HEK293 (cell line): ENCODE results near the gene POP7.

ENCODE experiments used
- BCL11A ChIP-seq: fragments of 450-650 bp; formaldehyde crosslinking; IDR thresholded peaks from 2 replicates; pipeline ENCODE4 v1.5.1; 2016; ENCODE audit warnings: low read depth, missing biosample characterization, missing genetic modification characterization
- GLI2 ChIP-seq: fragments of 450-650 bp; formaldehyde crosslinking; IDR thresholded peaks from 2 replicates; pipeline ENCODE4; 2017; ENCODE audit warnings: missing biosample characterization, missing genetic modification characterization, low read depth, borderline replicate concordance
- KLF7 ChIP-seq: fragments of 450-650 bp; formaldehyde crosslinking; IDR thresholded peaks from 2 replicates; pipeline ENCODE4 v1.5.1; 2016; ENCODE audit warnings: missing biosample characterization, missing genetic modification characterization, borderline replicate concordance
- MEIS1 ChIP-seq: sonication (generic); formaldehyde crosslinking; IDR thresholded peaks from 2 replicates; pipeline ENCODE4 v1.8.1; 2022; ENCODE audit warnings: missing genetic modification reagents, mild to moderate bottlenecking, borderline replicate concordance
- PRDM2 ChIP-seq: fragments of 450-650 bp; formaldehyde crosslinking; IDR thresholded peaks from 2 replicates; pipeline ENCODE4 v1.5.1; 2016; ENCODE audit warnings: missing biosample characterization, missing genetic modification characterization, borderline replicate concordance
- ZBTB17 ChIP-seq: fragments of 450-650 bp; formaldehyde crosslinking; IDR thresholded peaks from 2 replicates; pipeline ENCODE4 v1.5.1; 2016; ENCODE audit warnings: missing biosample characterization, missing genetic modification characterization
- ZFP37 ChIP-seq: fragments of 450-650 bp; formaldehyde crosslinking; IDR thresholded peaks from 2 replicates; pipeline ENCODE4 v1.5.1; 2016; ENCODE audit warnings: missing biosample characterization, missing genetic modification characterization
- ZNF169 ChIP-seq: fragments of 450-650 bp; formaldehyde crosslinking; IDR thresholded peaks from 2 replicates; pipeline ENCODE4 v1.5.1; 2016; ENCODE audit warnings: missing biosample characterization, missing genetic modification characterization
- ZNF174 ChIP-seq: fragments of 450-650 bp; formaldehyde crosslinking; IDR thresholded peaks from 2 replicates; pipeline ENCODE4 v1.5.0; 2017; ENCODE audit warnings: missing biosample characterization, mild to moderate bottlenecking, missing genetic modification characterization
- ZNF214 ChIP-seq: fragments of 450-650 bp; formaldehyde crosslinking; IDR thresholded peaks from 2 replicates; pipeline ENCODE4 v1.5.1; 2017; ENCODE audit warnings: missing biosample characterization, mild to moderate bottlenecking, missing genetic modification characterization, borderline replicate concordance
- ZNF24 ChIP-seq: fragments of 450-650 bp; formaldehyde crosslinking; IDR thresholded peaks from 2 replicates; pipeline ENCODE4 v1.5.1; 2016; ENCODE audit warnings: missing biosample characterization, missing genetic modification characterization
- ZNF311 ChIP-seq: fragments of 450-650 bp; formaldehyde crosslinking; IDR thresholded peaks from 2 replicates; pipeline ENCODE4 v1.5.1; 2017; ENCODE audit warnings: missing biosample characterization, missing genetic modification characterization, borderline replicate concordance
- ZNF426 ChIP-seq: fragments of 450-650 bp; formaldehyde crosslinking; IDR thresholded peaks from 2 replicates; pipeline ENCODE4 v1.5.1; 2017; ENCODE audit warnings: missing biosample characterization, missing genetic modification characterization, mild to moderate bottlenecking, inconsistent platforms, moderate library complexity
- ZNF48 ChIP-seq: fragments of 450-650 bp; formaldehyde crosslinking; IDR thresholded peaks from 2 replicates; pipeline ENCODE4 v1.5.1; 2016; ENCODE audit warnings: missing biosample characterization, missing genetic modification characterization
- ZNF518A ChIP-seq: fragments of 450-650 bp; formaldehyde crosslinking; conservative IDR thresholded peaks from 2 replicates; pipeline ENCODE4 v1.5.1; 2016; ENCODE audit warnings: low read depth, missing biosample characterization, missing genetic modification characterization
- ZNF555 ChIP-seq: fragments of 450-650 bp; formaldehyde crosslinking; conservative IDR thresholded peaks from 2 replicates; pipeline ENCODE4 v1.5.1; 2017; ENCODE audit warnings: missing biosample characterization, mild to moderate bottlenecking, missing genetic modification characterization, inconsistent platforms
- ZNF596 ChIP-seq: fragments of 450-650 bp; IDR thresholded peaks from 2 replicates; pipeline ENCODE4 v1.5.0; 2018; ENCODE audit warnings: missing biosample characterization, mild to moderate bottlenecking, missing genetic modification characterization, moderate library complexity
- ZNF645 ChIP-seq: fragments of 450-650 bp; formaldehyde crosslinking; IDR thresholded peaks from 2 replicates; pipeline ENCODE4; 2016; ENCODE audit warnings: missing biosample characterization, missing genetic modification characterization
- ZNF707 ChIP-seq: fragments of 450-650 bp; formaldehyde crosslinking; IDR thresholded peaks from 2 replicates; pipeline ENCODE4 v1.5.1; 2016; ENCODE audit warnings: missing biosample characterization, missing genetic modification characterization
- ZNF768 ChIP-seq: fragments of 450-650 bp; formaldehyde crosslinking; IDR thresholded peaks from 2 replicates; pipeline ENCODE4 v1.5.1; 2018; ENCODE audit warnings: missing biosample characterization, mild to moderate bottlenecking, missing genetic modification characterization
- ZSCAN23 ChIP-seq: fragments of 450-650 bp; formaldehyde crosslinking; IDR thresholded peaks from 2 replicates; pipeline ENCODE4 v1.5.1; 2016; ENCODE audit warnings: missing biosample characterization, missing genetic modification characterization
- TF ChIP-seq, protein P1 (sequence below): fragments of 450-650 bp; formaldehyde crosslinking; IDR thresholded peaks from 2 replicates; pipeline ENCODE4 v1.5.1; 2016; ENCODE audit warnings: missing biosample characterization, missing genetic modification characterization, low read depth
- TF ChIP-seq, protein P2 (sequence below): fragments of 450-650 bp; formaldehyde crosslinking; IDR thresholded peaks from 2 replicates; pipeline ENCODE4 v1.5.1; 2016; ENCODE audit warnings: missing biosample characterization, missing genetic modification characterization

The POP7 gene

GRCh38 chr7:100673302-100673941, 32.5 kb upstream of the POP7 start, which contains the start of gene GNB2 (continued):
- TF ChIP-seq PRDM2 (tag by site-specific recombination) (no peak), GLI2 (tag by site-specific recombination) (no peak; the same call in 1 of the 2 replicates), ZNF48 (no peak), ZNF555 (tag by site-specific recombination) (no peak), ZNF518A (tag by site-specific recombination) (no peak), ZNF645 (no peak), MEIS1 (CRISPR knock-in tag) (no peak), ZNF426 (tag by site-specific recombination) (no peak), KLF7 (tag by site-specific recombination) (peak; percentile 97), ZBTB17 (peak; percentile 93), ZFP37 (tag by site-specific recombination) (peak; percentile 82), BCL11A (tag by site-specific recombination) (no peak), ZNF24 (peak; percentile 96), ZNF214 (no peak), ZNF169 (tag by site-specific recombination) (peak; percentile 69; the same call in 1 of the 2 replicates), ZNF596 (tag by site-specific recombination) (peak; percentile 78; the same call in 1 of the 2 replicates), ZNF174 (tag by site-specific recombination) (no peak), ZNF311 (no peak), ZNF707 (tag by site-specific recombination) (no peak; the same call in 1 of the 2 replicates), ZSCAN23 (tag by site-specific recombination) (peak; percentile 97), ZNF768 (no peak)
- TF ChIP-seq, protein P1, sequence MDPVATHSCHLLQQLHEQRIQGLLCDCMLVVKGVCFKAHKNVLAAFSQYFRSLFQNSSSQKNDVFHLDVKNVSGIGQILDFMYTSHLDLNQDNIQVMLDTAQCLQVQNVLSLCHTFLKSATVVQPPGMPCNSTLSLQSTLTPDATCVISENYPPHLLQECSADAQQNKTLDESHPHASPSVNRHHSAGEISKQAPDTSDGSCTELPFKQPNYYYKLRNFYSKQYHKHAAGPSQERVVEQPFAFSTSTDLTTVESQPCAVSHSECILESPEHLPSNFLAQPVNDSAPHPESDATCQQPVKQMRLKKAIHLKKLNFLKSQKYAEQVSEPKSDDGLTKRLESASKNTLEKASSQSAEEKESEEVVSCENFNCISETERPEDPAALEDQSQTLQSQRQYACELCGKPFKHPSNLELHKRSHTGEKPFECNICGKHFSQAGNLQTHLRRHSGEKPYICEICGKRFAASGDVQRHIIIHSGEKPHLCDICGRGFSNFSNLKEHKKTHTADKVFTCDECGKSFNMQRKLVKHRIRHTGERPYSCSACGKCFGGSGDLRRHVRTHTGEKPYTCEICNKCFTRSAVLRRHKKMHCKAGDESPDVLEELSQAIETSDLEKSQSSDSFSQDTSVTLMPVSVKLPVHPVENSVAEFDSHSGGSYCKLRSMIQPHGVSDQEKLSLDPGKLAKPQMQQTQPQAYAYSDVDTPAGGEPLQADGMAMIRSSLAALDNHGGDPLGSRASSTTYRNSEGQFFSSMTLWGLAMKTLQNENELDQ (tag by site-specific recombination): no peak
- TF ChIP-seq, protein P2, sequence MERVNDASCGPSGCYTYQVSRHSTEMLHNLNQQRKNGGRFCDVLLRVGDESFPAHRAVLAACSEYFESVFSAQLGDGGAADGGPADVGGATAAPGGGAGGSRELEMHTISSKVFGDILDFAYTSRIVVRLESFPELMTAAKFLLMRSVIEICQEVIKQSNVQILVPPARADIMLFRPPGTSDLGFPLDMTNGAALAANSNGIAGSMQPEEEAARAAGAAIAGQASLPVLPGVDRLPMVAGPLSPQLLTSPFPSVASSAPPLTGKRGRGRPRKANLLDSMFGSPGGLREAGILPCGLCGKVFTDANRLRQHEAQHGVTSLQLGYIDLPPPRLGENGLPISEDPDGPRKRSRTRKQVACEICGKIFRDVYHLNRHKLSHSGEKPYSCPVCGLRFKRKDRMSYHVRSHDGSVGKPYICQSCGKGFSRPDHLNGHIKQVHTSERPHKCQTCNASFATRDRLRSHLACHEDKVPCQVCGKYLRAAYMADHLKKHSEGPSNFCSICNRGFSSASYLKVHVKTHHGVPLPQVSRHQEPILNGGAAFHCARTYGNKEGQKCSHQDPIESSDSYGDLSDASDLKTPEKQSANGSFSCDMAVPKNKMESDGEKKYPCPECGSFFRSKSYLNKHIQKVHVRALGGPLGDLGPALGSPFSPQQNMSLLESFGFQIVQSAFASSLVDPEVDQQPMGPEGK (tag by site-specific recombination): peak; percentile 80
